ENCODE results near the gene TRIP13. TPM values are rescaled to one million over a fixed set of nuclear protein-coding genes. Genes with fewer than 3 reads are reported as not detected.

The TRIP13 gene
- total RNA-seq, 2 donors from 2014 or later: 0.20 to 0.93 TPM

DNA sequence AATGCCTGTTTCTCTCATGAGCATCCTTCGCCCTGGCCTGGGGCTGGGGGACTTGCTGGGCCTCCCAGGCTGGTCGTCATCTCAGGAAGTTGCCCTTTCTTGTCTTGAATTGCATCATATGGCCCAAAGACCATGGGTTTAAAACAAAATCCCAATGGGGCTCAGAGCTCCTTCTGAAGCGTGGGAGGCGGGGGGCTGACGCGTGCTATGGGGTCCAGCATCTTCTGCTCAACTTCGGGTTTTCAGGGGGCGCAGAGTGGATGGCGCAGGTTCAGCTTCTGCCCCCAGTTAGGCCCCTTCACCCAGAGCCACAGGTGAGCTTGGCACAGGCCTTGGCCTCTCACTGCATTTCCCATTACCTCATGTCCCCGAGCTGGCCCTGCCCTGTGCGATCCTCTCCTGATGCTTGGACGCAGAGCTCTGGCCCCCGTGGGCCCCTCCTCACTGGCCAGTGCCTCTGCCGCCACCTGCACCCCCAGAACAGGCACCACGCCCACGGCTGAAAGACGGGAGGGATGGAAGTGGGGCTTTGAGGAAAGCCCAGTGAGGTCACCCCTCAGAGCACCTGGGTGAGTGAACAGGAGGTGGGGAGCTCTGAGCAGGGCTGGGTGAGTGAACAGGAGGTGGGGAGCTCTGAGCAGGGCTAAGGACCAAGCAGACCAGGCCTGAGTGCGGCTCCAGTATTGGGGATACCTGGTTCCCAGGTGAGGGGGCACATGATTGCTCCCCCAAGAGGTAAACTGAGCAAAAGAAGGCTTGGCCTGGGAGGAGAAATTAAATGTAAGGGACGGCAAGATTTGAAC lies 56.0 kb downstream of the TRIP13 start:
- Histone ChIP-seq H3K27me3 (no peaks in the 10 kb centered on the region), H3K9me3 (peaks cover 0 to 16% of the 10 kb centered on the region in 2 donors), H3K36me3 (no peaks in the 10 kb centered on the region), H3K27ac (no peak overlapping the region), H3K4me1 (peaks cover 0 to 17% of the 10 kb centered on the region in 2 donors), H3K4me3 (no peak overlapping the region)
- no peak for DNase-seq (ENCODE audit: low spot score)
- TF ChIP-seq, protein P1, sequence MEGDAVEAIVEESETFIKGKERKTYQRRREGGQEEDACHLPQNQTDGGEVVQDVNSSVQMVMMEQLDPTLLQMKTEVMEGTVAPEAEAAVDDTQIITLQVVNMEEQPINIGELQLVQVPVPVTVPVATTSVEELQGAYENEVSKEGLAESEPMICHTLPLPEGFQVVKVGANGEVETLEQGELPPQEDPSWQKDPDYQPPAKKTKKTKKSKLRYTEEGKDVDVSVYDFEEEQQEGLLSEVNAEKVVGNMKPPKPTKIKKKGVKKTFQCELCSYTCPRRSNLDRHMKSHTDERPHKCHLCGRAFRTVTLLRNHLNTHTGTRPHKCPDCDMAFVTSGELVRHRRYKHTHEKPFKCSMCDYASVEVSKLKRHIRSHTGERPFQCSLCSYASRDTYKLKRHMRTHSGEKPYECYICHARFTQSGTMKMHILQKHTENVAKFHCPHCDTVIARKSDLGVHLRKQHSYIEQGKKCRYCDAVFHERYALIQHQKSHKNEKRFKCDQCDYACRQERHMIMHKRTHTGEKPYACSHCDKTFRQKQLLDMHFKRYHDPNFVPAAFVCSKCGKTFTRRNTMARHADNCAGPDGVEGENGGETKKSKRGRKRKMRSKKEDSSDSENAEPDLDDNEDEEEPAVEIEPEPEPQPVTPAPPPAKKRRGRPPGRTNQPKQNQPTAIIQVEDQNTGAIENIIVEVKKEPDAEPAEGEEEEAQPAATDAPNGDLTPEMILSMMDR (IDR thresholded peaks at IDR 0.05): no peak

DNA sequence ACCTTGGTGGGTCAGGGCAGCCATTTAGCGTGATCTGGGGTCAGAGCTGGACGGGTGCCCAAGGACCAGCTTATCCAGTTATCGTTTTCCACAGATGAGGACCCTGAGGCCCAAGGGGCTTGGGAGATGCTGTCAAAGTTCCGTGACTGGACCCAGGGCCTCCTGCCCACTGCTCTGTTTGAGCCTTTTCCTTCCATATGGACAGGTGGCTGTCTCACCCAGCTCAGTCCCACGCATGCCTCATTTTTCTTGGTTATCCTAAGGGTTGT lies 56.5 kb downstream of the TRIP13 start:
- Histone ChIP-seq H3K27ac (no peak overlapping the region), H3K36me3 (no peaks in the 10 kb centered on the region), H3K9me3 (peaks cover 0 to 16% of the 10 kb centered on the region in 2 donors), H3K4me1 (peaks cover 0 to 17% of the 10 kb centered on the region in 2 donors), H3K4me3 (no peak overlapping the region), H3K27me3 (no peaks in the 10 kb centered on the region)
- no peak for DNase-seq (ENCODE audit: low spot score)
- TF ChIP-seq, protein P1 (IDR thresholded peaks at IDR 0.05): no peak

- no peaks in the 10 kb centered on the region for H3K27me3 ChIP-seq
- DNase-seq (ENCODE audit: low spot score): peak; percentile 54
- H3K4me1 ChIP-seq: peaks cover 0 to 17% of the 10 kb centered on the region in 2 donors
- no peak overlapping the region for H3K27ac ChIP-seq
- peaks cover 0 to 16% of the 10 kb centered on the region in 2 donors for H3K9me3 ChIP-seq
- H3K4me3 ChIP-seq: no peak overlapping the region
- no peaks in the 10 kb centered on the region for H3K36me3 ChIP-seq
- TF ChIP-seq, protein P1 (IDR thresholded peaks at IDR 0.05): no peak
Observed at GRCh38 chr5:949815-950560, 57.3 kb downstream of the TRIP13 start.

- H3K27ac ChIP-seq: no peak overlapping the region
- DNase-seq (ENCODE audit: low spot score): no peak
- H3K4me3 ChIP-seq: no peak overlapping the region
- H3K4me1 ChIP-seq: peaks cover 0 to 11% of the 10 kb centered on the region in 2 donors
- TF ChIP-seq, protein P1 (IDR thresholded peaks at IDR 0.05): no peak
- no peaks in the 10 kb centered on the region for H3K36me3 ChIP-seq
- H3K27me3 ChIP-seq: no peaks in the 10 kb centered on the region
- H3K9me3 ChIP-seq: peaks cover 0 to 16% of the 10 kb centered on the region in 2 donors
Observed at GRCh38 chr5:951940-952596, 59.4 kb downstream of the TRIP13 start.

- DNase-seq (ENCODE audit: low spot score): no peak
- Histone ChIP-seq H3K27me3 (no peaks in the 10 kb centered on the region), H3K4me1 (peaks cover 0 to 17% of the 10 kb centered on the region in 2 donors), H3K9me3 (peaks cover 0 to 16% of the 10 kb centered on the region in 2 donors), H3K27ac (no peak overlapping the region), H3K4me3 (no peak overlapping the region), H3K36me3 (no peaks in the 10 kb centered on the region)
- TF ChIP-seq, protein P1 (IDR thresholded peaks at IDR 0.05): no peak
Observed at GRCh38 chr5:952597-953271, 60.0 kb downstream of the TRIP13 start.
